Body of pancreas (tissue), 4 donors: Measurements from ENCODE around the gene TRIM56. TPM values are rescaled to one million over a fixed set of nuclear protein-coding genes. Genes with fewer than 3 reads are reported as not detected.
"Not testable (repeated sequence)": the region's sequence is repeated elsewhere in the genome, so short reads cannot be mapped to it uniquely, and the experiment has no call there.

Experiments
- ATAC-seq: fragments of 150-250 bp; one replicate; pipeline ENCODE4 v1.9.1; 2016
- DNase-seq, 4 donors: peaks; one replicate each; pipeline ENCODE4 v3.0.0-alpha.2; 2019
- H3K27ac ChIP-seq, 4 donors: fragments of 200-600 bp; sonication (generic); 1 replicate in 3 of 4; 2 replicates in 1 of 4; pipeline versions ENCODE4 v1.5.1 to v1.6.1; 2016 to 2019; ENCODE audit warnings: mild to moderate bottlenecking in 1 of 4, mixed read lengths in 1 of 4, moderate library complexity in 1 of 4
- H3K27me3 ChIP-seq, 2 donors: fragments of 200-600 bp; sonication (generic); one replicate each; pipeline ENCODE4 v1.6.0; 2016; ENCODE audit warnings: mild to moderate bottlenecking in 1 of 2
- H3K36me3 ChIP-seq, 2 donors: fragments of 200-600 bp; sonication (generic); replicated peaks in 1 of 2; 2 replicates each; pipeline ENCODE4 v1.5.1; 2016; ENCODE audit warnings: low read depth in 2 of 2; ENCODE audit not compliant: insufficient read depth in 1 of 2
- H3K4me1 ChIP-seq: fragments of 200-600 bp; sonication (generic); one replicate; pipeline ENCODE4 v1.6.0; 2016
- H3K4me3 ChIP-seq, 2 donors: fragments of 200-600 bp; sonication (generic); 1 replicate in 1 of 2; 2 replicates in 1 of 2; pipeline ENCODE4 v1.5.1; 2016 to 2019
- H3K9me3 ChIP-seq, 3 donors: fragments of 200-600 bp; sonication (generic); 1 replicate in 2 of 3; 2 replicates in 1 of 3; pipeline ENCODE4 v1.5.1; 2016
- CTCF ChIP-seq, 7 experiments: fragments of 450-650 bp in 4 of 7; fragments of 200-600 bp in 3 of 7; sonication (generic) in 3 of 7; IDR thresholded peaks; one replicate each; pipeline ENCODE4 v1.5.1; 2016 to 2019; ENCODE audit warnings: antibody characterized with exemption in 7 of 7
- POLR2A ChIP-seq, 3 donors: fragments of 450-650 bp; IDR thresholded peaks; one replicate each; pipeline ENCODE4 v1.6.1; 2016; ENCODE audit warnings: antibody characterized with exemption in 3 of 3, mild to moderate bottlenecking in 2 of 3
- WGBS, 2 donors: methylation state at CpG; one replicate each; pipeline ENCODE4 v1.1.5; 2017; 5-methylcytosine and 5-hydroxymethylcytosine counted together
- intact Hi-C: fragments of 100-400 bp; cut with DNase I; formaldehyde crosslinking; loops from one replicate; pipeline ENCODE4 v1.15.1; 2023
- total RNA-seq, 2 donors: library from RNA; depleted of rRNA; stranded (reverse); fragments of >200 nt; gene quantifications; one replicate each; pipeline ENCODE4 v1.1.0, GENCODE V29; 2016

The TRIM56 gene
- total RNA-seq, 2 donors from 2014 or later: 13.5 to 19.4 TPM

- intact Hi-C loops: no loop called here
- Histone ChIP-seq H3K9me3 (no peaks in the 10 kb centered on the region), H3K4me1 (no peaks in the 10 kb centered on the region), H3K27me3 (peaks cover 0 to 5% of the 10 kb centered on the region in 2 donors), H3K36me3 (no peaks in the 10 kb centered on the region), H3K4me3 (no peak overlapping the region), H3K27ac (no peak overlapping the region)
- TF ChIP-seq POLR2A (IDR thresholded peaks at IDR 0.05) (no peak), CTCF (IDR thresholded peaks at IDR 0.05) (no peak)
- no peak for DNase-seq
- 52 to 64% methylated on average over 5 of the region's 5 CpGs for WGBS, 2 donors
- no peak for ATAC-seq
Measured at GRCh38 chr7:101060992-101061391, 24.3 kb upstream of the TRIM56 start.

GRCh38 chr7:101064176-101064550, 21.1 kb upstream of the TRIM56 start:
- H3K4me1 ChIP-seq, H3K27ac ChIP-seq, H3K9me3 ChIP-seq, H3K36me3 ChIP-seq, DNase-seq, intact Hi-C loops, H3K27me3 ChIP-seq, ATAC-seq, H3K4me3 ChIP-seq: not testable (repeated sequence)
- 50 to 52% methylated on average over 9 of the region's 9 CpGs for WGBS, 2 donors

- H3K36me3 ChIP-seq, intact Hi-C loops, ATAC-seq, H3K27me3 ChIP-seq, H3K4me3 ChIP-seq, H3K27ac ChIP-seq, DNase-seq, H3K9me3 ChIP-seq, H3K4me1 ChIP-seq: not testable (repeated sequence)
- 56 to 68% methylated on average over 3 of the region's 3 CpGs for WGBS, 2 donors
Measured at GRCh38 chr7:101065162-101065561, 20.1 kb upstream of the TRIM56 start.

DNA sequence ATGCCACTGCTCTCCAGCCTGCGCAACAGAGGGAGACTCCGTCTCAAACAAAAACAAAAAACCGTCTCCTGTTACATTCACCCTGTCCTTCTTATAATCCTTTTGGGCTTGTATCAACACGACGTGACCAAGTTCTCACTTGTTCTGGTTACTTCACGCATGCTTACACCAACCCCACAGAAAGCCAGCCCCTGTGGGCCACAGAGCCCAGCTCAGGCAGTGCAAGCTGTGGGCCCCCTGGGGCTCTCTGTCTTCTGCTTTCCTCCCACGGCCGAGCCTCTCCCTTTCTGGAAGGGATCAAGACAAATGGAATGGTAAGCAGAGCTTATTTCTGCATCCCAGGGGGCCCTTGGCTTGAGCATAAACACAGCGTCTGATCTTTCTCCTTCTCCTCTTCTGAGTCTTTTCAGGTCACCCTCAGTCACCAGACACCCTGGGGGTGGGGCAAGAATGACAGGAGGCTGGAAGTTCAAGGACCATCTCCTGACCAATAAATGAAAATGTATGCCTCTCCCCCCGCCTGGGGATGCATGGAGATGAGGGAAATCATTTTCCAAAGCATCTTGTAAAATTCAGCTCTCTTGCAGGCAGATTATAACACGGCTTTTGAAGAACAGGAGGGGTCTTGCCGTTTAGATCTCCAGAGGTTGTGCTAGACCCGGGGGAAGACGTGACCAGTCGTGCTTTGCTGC, 19.0 kb upstream of the TRIM56 start:
- DNase-seq: peak in 1 of 4 donors; percentile 12
- H3K27me3 ChIP-seq: no peaks in the 10 kb centered on the region
- no peaks in the 10 kb centered on the region for H3K9me3 ChIP-seq
- H3K4me3 ChIP-seq: no peak overlapping the region
- H3K4me1 ChIP-seq: no peaks in the 10 kb centered on the region
- ATAC-seq: no peak
- intact Hi-C loops: no loop called here
- H3K36me3 ChIP-seq: no peaks in the 10 kb centered on the region
- no peak for TF ChIP-seq POLR2A (IDR thresholded peaks at IDR 0.05)
- TF ChIP-seq CTCF (IDR thresholded peaks at IDR 0.05): no peak
- 36 to 43% methylated on average over 15 of the region's 15 CpGs for WGBS, 2 donors
- no peak overlapping the region for H3K27ac ChIP-seq

DNA sequence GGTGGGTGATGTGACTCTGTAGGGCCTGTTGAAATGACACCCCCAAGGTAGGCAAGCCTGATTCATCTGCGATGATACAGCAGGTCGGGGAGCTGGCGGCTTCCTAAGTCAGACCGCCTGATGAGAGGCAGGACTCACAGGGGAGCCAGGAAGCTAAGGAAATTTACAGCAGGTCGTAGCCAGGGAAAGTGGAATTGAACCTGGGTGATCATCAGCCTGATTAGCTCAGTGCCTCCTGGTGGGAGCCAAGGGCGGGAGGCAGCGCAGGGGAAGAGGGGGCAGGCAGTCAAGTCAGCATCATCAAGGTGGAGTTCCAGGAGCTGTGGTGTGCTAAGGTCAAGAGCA, 18.5 kb upstream of the TRIM56 start:
- no peak overlapping the region for H3K4me3 ChIP-seq
- no peak for TF ChIP-seq CTCF (IDR thresholded peaks at IDR 0.05)
- no peak for TF ChIP-seq POLR2A (IDR thresholded peaks at IDR 0.05)
- ATAC-seq (no peak), DNase-seq (no peak)
- H3K27ac ChIP-seq: no peak overlapping the region
- no peaks in the 10 kb centered on the region for H3K4me1 ChIP-seq
- H3K9me3 ChIP-seq: no peaks in the 10 kb centered on the region
- 60 to 68% methylated on average over 3 to 7 of the region's 7 CpGs for WGBS, 2 donors
- intact Hi-C loops: no loop called here
- no peaks in the 10 kb centered on the region for H3K36me3 ChIP-seq
- H3K27me3 ChIP-seq: no peaks in the 10 kb centered on the region

GRCh38 chr7:101068401-101068800, 16.9 kb upstream of the TRIM56 start:
- DNase-seq (no peak), ATAC-seq (no peak)
- no peaks in the 10 kb centered on the region for H3K36me3 ChIP-seq
- TF ChIP-seq CTCF (IDR thresholded peaks at IDR 0.05): no peak
- no peak for TF ChIP-seq POLR2A (IDR thresholded peaks at IDR 0.05)
- no peak overlapping the region for H3K4me3 ChIP-seq
- H3K4me1 ChIP-seq: no peaks in the 10 kb centered on the region
- WGBS, 2 donors: 77% methylated on average over 10 of the region's 10 CpGs; no CpG with 5 or more reads in 1 of the 2 donors
- H3K27ac ChIP-seq: no peak overlapping the region
- no peaks in the 10 kb centered on the region for H3K27me3 ChIP-seq
- no peaks in the 10 kb centered on the region for H3K9me3 ChIP-seq
- intact Hi-C loops: no loop called here

DNA sequence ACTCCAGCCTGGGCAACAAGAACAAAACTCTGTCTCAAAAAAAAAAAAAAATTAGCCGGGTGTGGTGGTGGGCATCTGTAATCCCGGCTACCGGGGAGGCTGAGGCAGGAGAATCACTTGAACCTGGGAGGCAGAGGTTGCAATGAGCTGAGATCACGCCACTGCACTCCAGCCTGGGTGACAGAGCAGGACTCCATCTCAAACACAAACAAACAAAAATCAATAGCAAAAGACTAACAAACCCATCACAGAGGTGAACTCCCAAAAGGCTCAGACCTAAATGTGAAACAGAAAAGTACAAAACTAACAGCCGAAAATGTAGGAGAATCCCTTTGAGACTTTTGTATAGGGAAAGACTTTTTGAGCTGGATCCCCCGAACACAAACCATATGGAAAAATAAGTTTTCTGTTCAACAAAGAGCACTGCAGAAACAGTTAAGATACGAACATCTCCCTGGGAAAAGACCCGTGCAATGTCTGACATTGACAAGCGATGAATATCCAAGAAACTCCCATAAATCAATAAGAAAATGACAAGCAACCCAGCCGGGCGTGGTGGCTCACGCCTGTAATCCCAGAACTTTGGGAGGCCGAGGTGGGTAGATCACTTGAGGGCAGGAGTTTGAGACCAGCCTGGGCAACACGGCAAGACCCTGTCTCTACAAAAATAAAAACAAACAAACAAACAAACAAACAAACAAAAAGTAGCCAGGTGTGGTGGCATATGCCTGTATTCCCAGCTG, 13.7 kb upstream of the TRIM56 start:
- ATAC-seq, H3K4me1 ChIP-seq, DNase-seq, H3K27me3 ChIP-seq, H3K9me3 ChIP-seq, H3K4me3 ChIP-seq, H3K27ac ChIP-seq, H3K36me3 ChIP-seq, intact Hi-C loops: not testable (repeated sequence)
- 58 to 60% methylated on average over 14 of the region's 14 CpGs for WGBS, 2 donors
